Effector memory CD4-positive, alpha-beta T cell (primary cell): ENCODE results near the gene FADS6.
"Not testable (repeated sequence)": the region's sequence is repeated elsewhere in the genome, so short reads cannot be mapped to it uniquely, and the experiment has no call there.

Experiments
- DNase-seq, 3 donors: peaks; one replicate each; pipeline ENCODE4 v3.0.0-alpha.2; 2020
- H3K27ac ChIP-seq: 2 replicates; pipeline ENCODE4 v1.7.0; 2013; ENCODE audit warnings: mild to moderate bottlenecking, low read length, moderate library complexity; ENCODE audit not compliant: insufficient read depth, poor library complexity, severe bottlenecking
- H3K27me3 ChIP-seq: replicated peaks from 2 replicates; pipeline ENCODE4 v1.7.0; 2013; ENCODE audit warnings: mild to moderate bottlenecking, low read length; ENCODE audit not compliant: insufficient read depth, control insufficient read depth, poor library complexity, severe bottlenecking
- H3K36me3 ChIP-seq: 2 replicates; pipeline ENCODE4 v1.7.0; 2013; ENCODE audit warnings: mild to moderate bottlenecking, low read length, moderate library complexity; ENCODE audit not compliant: control insufficient read depth, insufficient read depth
- H3K4me1 ChIP-seq: 2 replicates; pipeline ENCODE4 v1.7.0; 2013; ENCODE audit warnings: low read length, mild to moderate bottlenecking; ENCODE audit not compliant: control insufficient read depth, insufficient read depth, poor library complexity, severe bottlenecking
- H3K4me3 ChIP-seq: 2 replicates; pipeline ENCODE4 v1.7.0; 2013; ENCODE audit warnings: low read length, low read depth, mild to moderate bottlenecking; ENCODE audit not compliant: insufficient read depth, poor library complexity, severe bottlenecking
- H3K9me3 ChIP-seq: 2 replicates; pipeline ENCODE4 v1.7.0; 2013; ENCODE audit warnings: mild to moderate bottlenecking, low read length, moderate library complexity; ENCODE audit not compliant: control insufficient read depth

The FADS6 gene

DNA sequence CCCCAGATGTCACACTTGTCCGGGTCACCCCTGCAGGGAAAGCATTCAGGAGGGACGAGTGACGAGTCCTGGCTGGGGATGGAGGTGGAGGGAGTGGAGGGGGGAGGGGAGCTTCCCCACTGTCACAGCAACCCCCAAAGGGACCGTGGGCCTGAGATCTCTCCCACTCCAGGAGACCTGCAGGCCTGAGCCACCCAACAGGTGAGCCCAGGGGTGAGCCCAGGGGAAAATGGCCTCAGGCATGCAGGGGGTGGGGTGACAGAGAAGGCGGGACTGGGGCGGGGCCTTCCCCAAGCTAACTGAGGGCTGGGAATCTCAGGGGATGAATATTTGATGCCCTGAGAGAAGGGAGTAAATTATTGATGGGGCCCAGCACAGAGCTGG is 27.2 kb upstream of the FADS6 start:
- Histone ChIP-seq H3K4me1 (peaks cover 22% of the 10 kb centered on the region), H3K9me3 (no peaks in the 10 kb centered on the region), H3K36me3 (no peaks in the 10 kb centered on the region), H3K4me3 (no peak overlapping the region), H3K27me3 (peaks cover 32% of the 10 kb centered on the region), H3K27ac (no peak overlapping the region)
- no peak for DNase-seq

DNA sequence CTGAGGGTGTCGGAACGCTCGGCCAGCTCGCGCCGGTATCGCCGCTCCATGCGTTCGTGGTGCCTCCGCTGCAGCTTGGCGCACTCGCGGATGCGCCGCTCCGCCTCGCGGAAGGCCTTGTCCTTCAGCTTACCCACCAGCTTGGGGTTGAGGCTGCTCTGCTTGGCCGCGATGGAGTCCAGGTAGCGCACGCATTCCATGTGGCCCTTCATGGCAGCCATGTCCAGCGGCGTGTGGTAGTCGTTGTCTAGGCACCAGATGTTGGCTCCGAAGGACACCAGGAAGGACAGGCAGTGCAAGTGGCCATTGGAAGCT is 26.8 kb upstream of the FADS6 start:
- Histone ChIP-seq H3K36me3 (no peaks in the 10 kb centered on the region), H3K4me1 (peaks cover 22% of the 10 kb centered on the region), H3K4me3 (no peak overlapping the region), H3K27ac (no peak overlapping the region), H3K9me3 (no peaks in the 10 kb centered on the region), H3K27me3 (peaks cover 30% of the 10 kb centered on the region)
- DNase-seq = no peak

GRCh38 chr17:74919440-74920305 is 26.2 kb upstream of the FADS6 start:
- Histone ChIP-seq H3K4me3 (no peak overlapping the region), H3K27ac (no peak overlapping the region), H3K36me3 (no peaks in the 10 kb centered on the region), H3K4me1 (peaks cover 22% of the 10 kb centered on the region), H3K27me3 (peaks cover 24% of the 10 kb centered on the region), H3K9me3 (no peaks in the 10 kb centered on the region)
- no peak for DNase-seq

DNA sequence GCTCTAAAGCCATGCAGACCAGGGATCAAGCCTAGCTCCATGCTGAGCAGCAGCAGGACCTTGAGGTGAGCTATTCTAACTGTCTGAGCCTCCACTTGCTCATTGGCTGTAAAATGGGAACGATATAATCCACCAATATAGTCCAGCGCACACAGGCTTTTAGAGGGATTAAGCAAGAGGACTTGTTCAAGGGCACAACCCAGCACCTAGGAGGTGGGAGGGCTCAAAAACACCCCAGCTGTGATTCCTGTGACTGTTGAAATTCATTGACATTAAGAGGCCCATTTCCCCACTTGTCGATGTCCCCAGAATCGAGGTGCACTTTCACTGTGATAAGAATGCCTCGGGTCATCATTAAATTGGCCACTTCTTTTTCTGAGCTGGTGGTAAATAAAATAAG is 25.5 kb upstream of the FADS6 start:
- Histone ChIP-seq H3K27me3 (peaks cover 16% of the 10 kb centered on the region), H3K27ac (no peak overlapping the region), H3K4me1 (peaks cover 15% of the 10 kb centered on the region)

DNA sequence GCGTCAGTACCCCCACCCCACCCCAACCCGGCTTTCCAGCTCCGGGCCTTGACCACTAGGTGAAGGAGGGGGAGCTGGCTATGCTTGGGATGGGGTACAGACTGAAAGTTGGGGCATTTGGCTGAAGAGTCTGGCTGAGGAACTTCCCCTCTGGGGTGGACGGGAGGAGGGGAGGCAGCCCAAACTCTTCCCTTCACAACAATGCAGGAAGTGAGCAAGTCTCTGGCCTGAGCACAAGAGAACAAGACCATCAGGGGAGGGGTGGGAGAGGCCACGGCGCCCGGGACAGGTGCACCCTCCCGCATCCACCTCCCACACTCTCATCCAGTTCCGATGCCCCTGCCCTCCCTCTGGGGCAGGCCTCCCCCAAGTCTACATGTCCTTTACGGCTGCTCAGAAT is 24.0 kb upstream of the FADS6 start:
- Histone ChIP-seq H3K27ac (no peak overlapping the region), H3K4me1 (peaks cover under 1% of the 10 kb centered on the region), H3K9me3 (no peaks in the 10 kb centered on the region), H3K4me3 (no peak overlapping the region), H3K36me3 (no peaks in the 10 kb centered on the region), H3K27me3 (peaks cover 3% of the 10 kb centered on the region)
- DNase-seq = no peak

More for the DNA sequence above, 25.5 kb upstream of the FADS6 start:
- no peak overlapping the region for H3K4me3 ChIP-seq
- DNase-seq = no peak
- no peaks in the 10 kb centered on the region for H3K9me3 ChIP-seq
- no peaks in the 10 kb centered on the region for H3K36me3 ChIP-seq

- H3K27me3 ChIP-seq = no peaks in the 10 kb centered on the region
- H3K9me3 ChIP-seq = no peaks in the 10 kb centered on the region
- no peaks in the 10 kb centered on the region for H3K36me3 ChIP-seq
- DNase-seq = no peak
- H3K4me3 ChIP-seq = no peak overlapping the region
- no peaks in the 10 kb centered on the region for H3K4me1 ChIP-seq
- H3K27ac ChIP-seq = no peak overlapping the region
These were observed 23.4 kb upstream of the FADS6 start for GRCh38 chr17:74916851-74917199.

DNA sequence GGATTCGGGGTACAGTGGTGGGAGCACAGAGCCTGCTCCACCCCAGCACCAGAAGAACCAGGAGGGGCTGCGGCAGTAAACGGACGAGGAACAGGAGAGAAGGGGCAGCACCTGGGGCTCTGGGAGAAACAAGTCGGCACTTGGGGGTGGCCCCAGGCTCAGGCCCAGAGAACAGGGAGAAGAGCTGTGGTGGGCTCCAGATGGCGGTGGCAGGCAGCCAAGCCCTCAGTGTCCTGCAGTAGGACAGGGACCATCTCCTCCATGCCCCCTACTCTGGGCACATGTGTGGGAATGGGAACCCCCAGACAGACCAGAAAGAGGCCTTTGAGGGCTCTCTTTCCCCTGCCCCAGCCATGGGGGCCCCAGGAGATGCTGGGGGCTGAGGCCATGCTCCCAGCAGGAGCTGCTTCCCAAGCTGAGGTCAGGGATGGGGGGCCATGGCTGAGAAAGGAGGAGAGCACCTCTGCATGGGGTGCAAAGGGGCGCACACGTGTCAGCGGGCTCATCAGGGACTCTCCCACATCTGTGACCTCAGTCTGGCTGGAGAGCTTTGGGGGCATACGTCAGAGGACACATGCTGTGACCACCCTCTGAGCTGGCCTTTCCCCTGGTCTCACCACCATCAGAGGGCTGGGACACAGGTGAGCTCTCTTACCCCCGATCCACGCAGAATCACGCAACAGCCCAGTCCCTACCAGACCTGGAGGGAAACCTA is 22.9 kb upstream of the FADS6 start:
- no peak for DNase-seq
- Histone ChIP-seq H3K4me1 (no peaks in the 10 kb centered on the region), H3K36me3 (no peaks in the 10 kb centered on the region), H3K27ac (no peak overlapping the region), H3K4me3 (no peak overlapping the region), H3K9me3 (no peaks in the 10 kb centered on the region), H3K27me3 (no peaks in the 10 kb centered on the region)

DNA sequence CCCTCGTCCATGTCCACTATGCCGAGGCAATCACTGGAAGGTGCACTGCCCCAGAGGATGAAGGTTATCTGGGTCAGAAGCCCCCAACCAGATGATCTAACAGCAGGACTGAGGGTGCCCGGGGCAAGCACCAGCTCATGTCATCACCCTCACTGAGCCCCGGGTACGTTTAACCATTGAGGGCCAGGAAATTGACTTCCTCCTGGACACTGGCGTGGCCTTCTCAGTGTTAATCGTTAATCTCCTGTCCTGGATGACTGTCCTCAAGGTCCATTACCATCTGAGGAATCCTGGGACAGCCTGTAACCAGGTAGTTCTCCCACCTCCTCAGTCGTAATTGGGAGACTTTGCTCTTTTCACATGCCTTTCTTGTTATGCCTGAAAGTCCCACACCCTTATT is 18.0 kb upstream of the FADS6 start:
- DNase-seq, H3K9me3 ChIP-seq, H3K27ac ChIP-seq, H3K27me3 ChIP-seq, H3K4me3 ChIP-seq, H3K36me3 ChIP-seq, H3K4me1 ChIP-seq: not testable (repeated sequence)

DNA sequence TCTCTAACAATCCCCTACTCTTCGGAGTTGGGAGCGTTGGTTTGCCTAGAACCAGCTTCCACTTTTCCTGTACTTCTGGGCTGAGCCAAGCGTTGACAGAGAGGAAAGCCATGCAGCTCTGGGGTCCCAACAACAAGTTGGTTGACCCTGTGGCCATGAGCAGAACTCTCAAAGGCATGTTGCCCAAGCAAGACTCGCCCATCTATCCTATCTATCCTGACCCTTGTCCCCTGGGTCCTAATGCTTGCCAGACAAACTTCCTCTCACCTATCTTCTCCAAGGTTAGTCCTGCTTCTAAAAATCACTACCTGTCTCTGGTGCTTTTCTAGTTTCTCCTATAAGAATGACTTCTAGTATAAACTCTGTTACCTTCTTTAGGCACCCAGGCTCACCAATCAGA is 15.7 kb upstream of the FADS6 start:
- DNase-seq, H3K4me1 ChIP-seq, H3K9me3 ChIP-seq, H3K27me3 ChIP-seq, H3K27ac ChIP-seq, H3K36me3 ChIP-seq, H3K4me3 ChIP-seq: not testable (repeated sequence)

DNA sequence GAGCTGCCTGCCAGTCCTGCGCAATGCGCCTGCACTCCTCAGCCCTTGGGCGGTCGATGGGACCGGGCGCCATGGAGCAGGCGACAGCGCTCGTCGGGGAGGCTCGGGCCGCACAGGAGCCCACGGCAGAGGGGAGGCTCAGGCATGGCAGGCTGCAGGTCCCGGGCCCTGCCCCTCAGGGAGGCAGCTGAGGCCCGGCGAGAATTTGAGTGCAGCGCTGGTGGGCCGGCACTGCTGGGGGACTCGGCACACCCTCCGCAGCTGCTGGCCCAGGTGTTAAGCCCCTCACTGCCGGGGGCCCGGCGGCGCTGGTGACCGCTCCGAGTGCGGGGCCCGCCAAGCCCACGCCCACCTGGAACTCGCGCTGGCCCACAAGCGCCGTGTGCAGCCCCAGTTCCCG is 13.6 kb upstream of the FADS6 start:
- Histone ChIP-seq H3K27me3 (no peaks in the 10 kb centered on the region), H3K9me3 (no peaks in the 10 kb centered on the region), H3K4me1 (no peaks in the 10 kb centered on the region), H3K27ac (no peak overlapping the region), H3K36me3 (no peaks in the 10 kb centered on the region), H3K4me3 (no peak overlapping the region)
- no peak for DNase-seq
